HepG2 (cell line): Measurements from ENCODE around the gene MRPS18C. TPM values are rescaled to one million over a fixed set of nuclear protein-coding genes. Genes with fewer than 3 reads are reported as not detected.
A peak's percentile ranks its signal among the peaks of the same experiment; 100 is the strongest.

Experiments used
- ATAD3A ChIP-seq: sonication (generic); formaldehyde crosslinking; IDR thresholded peaks from 2 replicates; pipeline ENCODE4 v1.4.0; 2020; ENCODE audit warnings: missing genetic modification reagents
- BRD4 ChIP-seq: sonication (generic); formaldehyde crosslinking; IDR thresholded peaks from 2 replicates; pipeline ENCODE4 v1.4.0; 2020; ENCODE audit warnings: missing genetic modification reagents
- GATAD2A ChIP-seq: IDR thresholded peaks from 2 replicates; pipeline ENCODE4 v1.6.1; 2016
- HDAC2 ChIP-seq: sonication (generic); formaldehyde crosslinking; IDR thresholded peaks from 2 replicates; pipeline ENCODE4 v1.4.0; 2020; ENCODE audit warnings: missing genetic modification reagents
- ISL2 ChIP-seq: sonication (generic); formaldehyde crosslinking; IDR thresholded peaks from 2 replicates; pipeline ENCODE4 v1.5.0; 2020; ENCODE audit warnings: missing genetic modification reagents
- PPARG ChIP-seq: conservative IDR thresholded peaks from 2 replicates; pipeline ENCODE4 v1.6.1; 2016; ENCODE audit warnings: missing biosample characterization, missing genetic modification reagents
- RARA ChIP-seq: IDR thresholded peaks from 2 replicates; pipeline ENCODE4 v1.6.1; 2016; ENCODE audit warnings: missing genetic modification reagents, missing compliant biosample characterization
- RBM22 ChIP-seq: fragments of 200-400 bp; formaldehyde crosslinking; optimal IDR thresholded peaks from 2 replicates; pipeline ENCODE3; 2017; ENCODE audit warnings: mild to moderate bottlenecking, low read length, moderate library complexity
- SMAD1 ChIP-seq: sonication (generic); formaldehyde crosslinking; IDR thresholded peaks from 2 replicates; pipeline ENCODE4 v1.4.0; 2020; ENCODE audit warnings: missing genetic modification reagents, low read depth, mild to moderate bottlenecking, borderline replicate concordance
- TEAD3 ChIP-seq: optimal IDR thresholded peaks from 2 replicates; pipeline ENCODE3; 2016; ENCODE audit warnings: borderline replicate concordance
- THAP8 ChIP-seq: sonication (generic); formaldehyde crosslinking; IDR thresholded peaks from 2 replicates; pipeline ENCODE4 v1.5.1; 2020; ENCODE audit warnings: missing genetic modification reagents, mild to moderate bottlenecking, borderline replicate concordance
- ZFX ChIP-seq: sonication (generic); formaldehyde crosslinking; IDR thresholded peaks from 2 replicates; pipeline ENCODE4 v1.4.0; 2020; ENCODE audit warnings: mild to moderate bottlenecking, low read depth, missing genetic modification reagents, moderate library complexity
- ZNF280D ChIP-seq: sonication (generic); formaldehyde crosslinking; IDR thresholded peaks from 2 replicates; pipeline ENCODE4 v1.5.1; 2020; ENCODE audit warnings: mild to moderate bottlenecking, missing genetic modification reagents
- ZNF558 ChIP-seq: sonication (generic); formaldehyde crosslinking; IDR thresholded peaks from 2 replicates; pipeline ENCODE4 v1.9.0; 2022; ENCODE audit warnings: mild to moderate bottlenecking, missing genetic modification reagents, borderline replicate concordance
- polyA plus RNA-seq, 8 experiments: library from polyadenylated mRNA; depleted of rRNA in 3 of 8; stranded (reverse) in 7 of 8; unstranded in 1 of 8; fragments of >200 nt; fragmentation: Illumina TruSeq in 4 of 8; extraction: Trizol in 4 of 8; gene quantifications; 2 replicates each; pipeline versions ENCODE4 v1.2.1 to v1.2.3, GENCODE V29; 2011 to 2016; ENCODE audit warnings: low read depth in 4 of 8, missing spikeins in 1 of 8, mixed read lengths in 1 of 8; ENCODE audit not compliant: insufficient read depth in 1 of 8
- total RNA-seq, 5 experiments: library from RNA; depleted of rRNA; stranded (reverse); fragments of >200 nt; fragmentation: Illumina TruSeq; extraction: Trizol; gene quantifications; 2 replicates each; pipeline ENCODE4 v1.2.3, GENCODE V29; 2016; ENCODE audit warnings: low read depth in 1 of 5
- TF ChIP-seq, protein P1 (sequence below): IDR thresholded peaks from 2 replicates; pipeline ENCODE4 v1.6.1; 2018; ENCODE audit warnings: missing genetic modification reagents, mild to moderate bottlenecking, missing compliant biosample characterization
- TF ChIP-seq, protein P2 (sequence below): sonication (generic); formaldehyde crosslinking; IDR thresholded peaks from 2 replicates; pipeline ENCODE4 v1.8.1; 2023; ENCODE audit warnings: mild to moderate bottlenecking, missing genetic modification reagents
- TF ChIP-seq, protein P3 (sequence below): sonication (generic); formaldehyde crosslinking; IDR thresholded peaks from 2 replicates; pipeline ENCODE4 v1.8.0; 2023; ENCODE audit warnings: mild to moderate bottlenecking, missing genetic modification reagents

Gene MRPS18C
- total and polyA plus RNA-seq, 2 of the 13 experiments (the other 11 are each of a cell fraction or from before 2014, with no cell fraction given): 45.4 to 124 TPM

DNA sequence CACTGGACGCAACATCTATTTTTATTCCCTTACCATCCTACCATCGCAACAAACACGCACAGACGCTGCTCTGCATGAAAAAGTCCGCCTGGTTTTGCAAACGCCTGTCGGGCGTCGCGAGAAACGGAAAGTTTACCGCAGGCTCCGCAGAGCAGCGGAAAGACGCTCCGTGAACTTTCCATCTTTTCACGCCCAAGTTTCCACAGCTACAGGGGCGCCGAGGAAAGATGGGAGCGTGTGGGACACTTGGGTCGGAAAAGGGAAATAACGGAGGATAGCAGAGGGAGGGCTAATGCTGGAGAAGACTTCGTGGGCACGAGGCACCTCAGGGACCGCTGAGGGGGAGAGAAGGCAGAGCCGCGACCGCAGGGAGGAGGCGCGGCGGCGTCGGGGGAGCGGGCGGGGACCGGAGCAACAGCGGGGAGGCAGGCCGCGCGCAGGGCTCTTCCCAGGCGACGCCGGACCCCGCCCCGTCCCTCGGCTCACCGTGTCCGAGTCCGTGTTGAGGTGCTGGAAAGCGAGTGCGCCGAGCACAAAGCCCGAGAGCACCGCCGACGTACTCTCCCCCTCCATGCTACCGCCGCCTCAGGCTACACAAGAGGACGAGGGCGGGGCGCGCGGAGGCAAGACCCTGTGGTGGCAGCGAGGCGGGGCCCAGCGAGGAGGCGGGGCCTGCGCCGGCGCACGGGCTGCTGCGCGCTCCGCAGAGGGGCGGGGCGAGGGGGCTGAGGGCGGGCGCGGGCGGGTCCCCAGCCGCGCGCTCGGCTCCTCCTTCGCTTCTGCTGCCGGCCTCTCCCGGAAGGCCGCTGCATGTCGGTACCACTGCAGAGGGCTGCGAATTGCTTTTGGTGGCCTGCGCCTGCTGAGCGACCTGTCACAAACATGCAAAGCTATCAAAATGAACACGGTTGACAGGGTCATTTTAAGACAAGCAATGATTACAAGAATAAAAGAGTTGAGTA lies 28.9 kb downstream of the MRPS18C start, which contains the start of gene ABRAXAS1 (continued):
- TF ChIP-seq, protein P1, sequence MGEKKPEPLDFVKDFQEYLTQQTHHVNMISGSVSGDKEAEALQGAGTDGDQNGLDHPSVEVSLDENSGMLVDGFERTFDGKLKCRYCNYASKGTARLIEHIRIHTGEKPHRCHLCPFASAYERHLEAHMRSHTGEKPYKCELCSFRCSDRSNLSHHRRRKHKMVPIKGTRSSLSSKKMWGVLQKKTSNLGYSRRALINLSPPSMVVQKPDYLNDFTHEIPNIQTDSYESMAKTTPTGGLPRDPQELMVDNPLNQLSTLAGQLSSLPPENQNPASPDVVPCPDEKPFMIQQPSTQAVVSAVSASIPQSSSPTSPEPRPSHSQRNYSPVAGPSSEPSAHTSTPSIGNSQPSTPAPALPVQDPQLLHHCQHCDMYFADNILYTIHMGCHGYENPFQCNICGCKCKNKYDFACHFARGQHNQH (CRISPR knock-in tag): peak; percentile 52; the same call in 1 of the 2 replicates
- peak; percentile 69; the same call in 1 of the 2 replicates for TF ChIP-seq THAP8
- 0 out of 2 replicates have a peak, but pooled peaks have one; percentile 48 for TF ChIP-seq ZNF280D (CRISPR knock-in tag)
- no peak for TF ChIP-seq RARA (CRISPR knock-in tag)
- TF ChIP-seq HDAC2 (CRISPR knock-in tag): peak; percentile 38
- TF ChIP-seq RBM22: no peak
- peak; percentile 62; the same call in 1 of the 2 replicates for TF ChIP-seq ISL2 (CRISPR knock-in tag)
- TF ChIP-seq GATAD2A (CRISPR knock-in tag): no peak; the same call in 1 of the 2 replicates
- TF ChIP-seq, protein P2, sequence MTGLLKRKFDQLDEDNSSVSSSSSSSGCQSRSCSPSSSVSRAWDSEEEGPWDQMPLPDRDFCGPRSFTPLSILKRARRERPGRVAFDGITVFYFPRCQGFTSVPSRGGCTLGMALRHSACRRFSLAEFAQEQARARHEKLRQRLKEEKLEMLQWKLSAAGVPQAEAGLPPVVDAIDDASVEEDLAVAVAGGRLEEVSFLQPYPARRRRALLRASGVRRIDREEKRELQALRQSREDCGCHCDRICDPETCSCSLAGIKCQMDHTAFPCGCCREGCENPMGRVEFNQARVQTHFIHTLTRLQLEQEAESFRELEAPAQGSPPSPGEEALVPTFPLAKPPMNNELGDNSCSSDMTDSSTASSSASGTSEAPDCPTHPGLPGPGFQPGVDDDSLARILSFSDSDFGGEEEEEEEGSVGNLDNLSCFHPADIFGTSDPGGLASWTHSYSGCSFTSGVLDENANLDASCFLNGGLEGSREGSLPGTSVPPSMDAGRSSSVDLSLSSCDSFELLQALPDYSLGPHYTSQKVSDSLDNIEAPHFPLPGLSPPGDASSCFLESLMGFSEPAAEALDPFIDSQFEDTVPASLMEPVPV: peak; percentile 73; the same call in 1 of the 2 replicates
- peak; percentile 85 for TF ChIP-seq ZFX (CRISPR knock-in tag)
- TF ChIP-seq, protein P3, sequence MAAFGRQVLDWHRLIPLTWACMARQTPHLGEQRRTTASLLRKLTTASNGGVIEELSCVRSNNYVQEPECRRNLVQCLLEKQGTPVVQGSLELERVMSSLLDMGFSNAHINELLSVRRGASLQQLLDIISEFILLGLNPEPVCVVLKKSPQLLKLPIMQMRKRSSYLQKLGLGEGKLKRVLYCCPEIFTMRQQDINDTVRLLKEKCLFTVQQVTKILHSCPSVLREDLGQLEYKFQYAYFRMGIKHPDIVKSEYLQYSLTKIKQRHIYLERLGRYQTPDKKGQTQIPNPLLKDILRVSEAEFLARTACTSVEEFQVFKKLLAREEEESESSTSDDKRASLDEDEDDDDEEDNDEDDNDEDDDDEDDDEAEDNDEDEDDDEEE (CRISPR knock-in tag): 0 out of 2 replicates have a peak, but pooled peaks have one; percentile 0
- 0 out of 2 replicates have a peak, but pooled peaks have one; percentile 14 for TF ChIP-seq PPARG (CRISPR knock-in tag)
- peak; percentile 12 for TF ChIP-seq TEAD3 (CRISPR knock-in tag)
- no peak for TF ChIP-seq ATAD3A (CRISPR knock-in tag)
- no peak for TF ChIP-seq ZNF558 (CRISPR knock-in tag)
- TF ChIP-seq BRD4 (CRISPR knock-in tag): 0 out of 2 replicates have a peak, but pooled peaks have one; percentile 32
- TF ChIP-seq SMAD1 (CRISPR knock-in tag): 0 out of 2 replicates have a peak, but pooled peaks have one; percentile 79
